HG03571 (cell line): Measurements from ENCODE around the gene SERINC1.

Experiments
- ATAC-seq: cut with Tn5 transposase; IDR thresholded peaks from one replicate; pipeline ENCODE4 v1.9.1; 2021; ENCODE audit not compliant: unreplicated experiment

Gene SERINC1

DNA sequence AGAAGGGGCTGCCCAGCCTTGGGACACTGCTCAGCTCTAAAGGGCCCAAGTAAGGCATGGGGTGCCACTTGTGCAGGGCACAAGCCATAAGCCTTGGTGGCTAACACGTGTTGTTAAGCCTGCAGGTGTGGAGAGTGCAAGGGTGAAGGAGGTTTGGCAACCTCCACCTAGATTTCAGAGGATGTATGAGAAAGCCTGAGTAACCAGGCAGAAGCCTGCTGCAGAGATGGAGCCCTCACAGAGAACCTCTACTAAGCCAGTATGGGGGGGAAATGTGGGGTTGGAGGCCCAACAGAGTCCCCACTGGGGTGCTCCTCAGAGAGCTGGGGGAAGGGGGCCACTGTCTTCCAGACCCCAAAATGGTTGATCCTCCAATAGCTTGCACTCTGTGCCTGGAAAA, 32.6 kb downstream of the SERINC1 start:
- no peak for ATAC-seq

GRCh38 chr6:122432816-122433215, 38.8 kb downstream of the SERINC1 start:
- no peak for ATAC-seq

GRCh38 chr6:122431780-122432179, 39.8 kb downstream of the SERINC1 start:
- ATAC-seq = no peak

- ATAC-seq = no peak
These were observed 42.3 kb downstream of the SERINC1 start for GRCh38 chr6:122429323-122429722.

DNA sequence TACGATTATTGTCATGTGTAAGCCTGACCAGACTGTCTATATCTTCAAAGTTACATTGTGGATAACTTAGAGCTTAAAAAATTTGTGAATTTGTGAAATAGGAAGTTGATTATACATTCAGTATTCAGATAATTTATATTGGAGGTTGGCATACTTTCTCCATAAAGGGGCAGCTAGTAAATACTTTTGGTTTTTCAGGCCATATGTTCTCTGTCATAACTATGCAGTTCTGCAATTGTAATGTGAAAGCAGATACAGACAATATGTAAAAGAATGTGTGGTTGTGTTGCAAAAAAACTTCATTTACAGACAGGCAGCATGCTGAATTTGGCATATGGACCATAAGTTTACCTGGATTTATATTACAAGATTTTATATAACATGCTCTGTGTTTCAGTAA, 42.8 kb downstream of the SERINC1 start:
- ATAC-seq = no peak

GRCh38 chr6:122426597-122426996, 45.0 kb downstream of the SERINC1 start:
- ATAC-seq = no peak

GRCh38 chr6:122423734-122424133, 47.9 kb downstream of the SERINC1 start:
- ATAC-seq = no peak

DNA sequence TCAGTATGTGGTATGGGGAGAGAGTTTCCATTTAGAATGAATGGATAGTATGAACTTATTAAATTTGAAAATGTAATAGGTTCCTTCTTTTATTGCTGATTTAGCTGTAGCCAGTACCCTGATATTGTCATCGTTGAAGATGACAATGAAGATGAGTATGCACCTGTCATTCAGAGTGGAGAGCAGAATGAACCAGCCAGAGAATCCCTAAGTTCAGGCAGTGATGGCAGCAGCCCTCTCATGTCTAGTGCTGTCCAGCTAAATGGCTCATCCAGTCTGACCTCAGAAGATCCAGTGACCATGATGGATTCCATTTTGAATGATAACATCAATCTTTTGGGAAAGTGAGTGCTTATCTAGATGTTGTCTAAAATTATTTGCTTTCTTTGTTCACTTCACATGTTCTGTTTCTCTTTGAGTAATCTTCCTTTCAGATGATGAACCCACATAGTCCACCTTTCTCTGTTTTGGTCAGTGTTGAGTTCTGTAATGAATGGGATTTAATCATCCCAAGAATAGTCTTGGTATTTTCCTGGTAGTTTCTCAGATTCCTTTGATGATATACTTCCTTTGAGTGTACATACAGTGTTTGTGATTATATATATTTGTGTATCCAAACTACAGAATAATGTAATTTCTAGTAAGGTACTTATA, 48.9 kb downstream of the SERINC1 start:
- ATAC-seq = peak; percentile 72

DNA sequence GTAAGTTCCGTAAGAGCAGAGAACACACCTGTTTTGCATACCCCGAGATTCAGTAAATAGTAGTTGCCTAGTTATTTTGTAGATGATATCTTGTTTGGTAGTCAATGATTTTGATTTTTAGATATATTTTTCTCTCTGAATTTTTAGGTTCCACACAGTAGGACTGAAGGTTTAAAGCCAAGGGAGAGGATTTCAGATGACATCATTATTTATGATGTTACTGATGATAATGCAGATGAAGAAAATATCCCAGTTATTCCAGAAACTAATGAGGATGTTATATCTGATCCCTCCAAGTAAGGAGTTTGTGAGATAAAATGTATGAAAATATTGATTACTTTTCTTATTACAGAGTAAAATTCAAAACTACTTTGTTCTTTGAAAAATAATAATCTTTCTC, 49.6 kb downstream of the SERINC1 start:
- ATAC-seq = no peak

DNA sequence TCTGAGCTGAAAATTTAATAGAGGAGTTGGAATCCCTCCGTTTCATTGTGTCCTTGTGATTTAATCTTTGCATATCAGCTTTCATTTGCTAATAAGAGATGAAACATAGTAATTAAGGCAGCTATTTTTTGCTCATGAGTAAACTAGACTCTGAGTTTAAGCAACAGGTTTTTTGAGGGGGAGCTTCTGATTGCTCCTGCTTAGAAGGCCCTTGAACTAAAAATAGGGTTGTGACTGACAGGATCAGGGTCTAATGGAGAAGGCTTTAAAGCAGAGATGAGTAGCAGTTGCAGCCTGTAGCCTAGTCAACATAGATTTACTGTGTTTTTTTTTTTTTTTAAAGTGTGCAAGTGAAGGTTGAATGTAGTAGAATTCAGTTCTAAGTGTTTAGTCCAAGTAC, 54.8 kb downstream of the SERINC1 start:
- ATAC-seq = no peak

DNA sequence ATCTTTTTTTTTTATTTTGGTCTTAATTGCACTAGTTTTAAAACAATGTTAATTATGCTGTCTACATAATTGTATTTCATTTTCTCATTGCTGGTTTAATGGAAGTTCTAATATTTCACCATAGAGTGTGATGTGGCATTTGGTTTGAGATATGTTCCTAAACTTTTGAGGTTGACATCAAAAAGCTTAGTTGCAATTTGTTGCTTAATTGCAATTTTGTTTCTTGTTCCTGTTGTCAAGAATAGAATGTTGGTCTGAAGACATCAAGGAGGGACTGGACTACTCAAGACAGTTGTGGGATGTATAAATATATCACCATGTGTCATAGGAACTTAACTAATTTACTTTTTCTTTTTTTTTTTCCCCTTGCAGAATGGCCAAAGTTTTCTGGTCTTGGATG, 59.6 kb downstream of the SERINC1 start:
- ATAC-seq = no peak

- ATAC-seq = no peak
These were observed 62.7 kb downstream of the SERINC1 start for GRCh38 chr6:122408702-122409458.

- ATAC-seq = no peak
These were observed 63.4 kb downstream of the SERINC1 start for GRCh38 chr6:122408240-122408639.

DNA sequence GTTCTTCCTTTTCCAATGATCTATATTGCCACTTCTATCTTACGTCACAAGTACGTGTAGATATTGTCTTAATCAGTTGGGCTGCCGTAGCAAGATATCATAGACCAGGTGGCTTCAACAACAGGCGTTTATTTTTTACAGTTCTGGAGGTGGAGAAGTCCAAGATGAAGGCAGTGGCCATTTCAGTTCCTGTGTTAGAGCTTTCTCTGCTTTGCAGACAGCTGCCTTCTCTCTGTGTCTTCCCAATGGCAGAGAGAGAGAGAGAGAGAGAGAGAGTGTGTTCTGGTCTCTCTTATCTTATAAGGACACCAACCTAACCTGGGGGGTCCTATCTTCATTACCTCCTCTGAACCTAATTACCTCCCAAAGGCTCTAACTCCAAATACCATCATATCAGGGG, 63.9 kb downstream of the SERINC1 start:
- no peak for ATAC-seq

GRCh38 chr6:122406187-122406586, 65.4 kb downstream of the SERINC1 start:
- no peak for ATAC-seq

DNA sequence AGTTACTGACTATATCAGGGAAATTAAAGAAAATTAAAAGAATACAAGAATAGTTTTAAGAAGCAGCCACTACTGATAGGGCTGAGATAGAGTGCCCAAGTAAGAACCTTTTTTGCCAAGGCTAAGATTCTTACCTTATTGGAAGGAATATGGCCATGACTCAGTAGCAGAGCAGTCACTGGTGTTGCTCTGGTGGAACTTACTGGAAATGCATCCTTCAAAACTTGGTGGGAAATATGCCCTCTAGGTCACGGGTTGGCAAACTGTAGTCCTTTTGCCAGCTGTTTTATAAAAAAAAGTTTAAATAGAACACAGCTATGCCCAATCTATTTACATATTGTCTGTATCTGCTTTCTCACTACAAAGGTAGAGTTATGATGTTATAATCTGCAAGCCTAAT, 66.2 kb downstream of the SERINC1 start:
- no peak for ATAC-seq

DNA sequence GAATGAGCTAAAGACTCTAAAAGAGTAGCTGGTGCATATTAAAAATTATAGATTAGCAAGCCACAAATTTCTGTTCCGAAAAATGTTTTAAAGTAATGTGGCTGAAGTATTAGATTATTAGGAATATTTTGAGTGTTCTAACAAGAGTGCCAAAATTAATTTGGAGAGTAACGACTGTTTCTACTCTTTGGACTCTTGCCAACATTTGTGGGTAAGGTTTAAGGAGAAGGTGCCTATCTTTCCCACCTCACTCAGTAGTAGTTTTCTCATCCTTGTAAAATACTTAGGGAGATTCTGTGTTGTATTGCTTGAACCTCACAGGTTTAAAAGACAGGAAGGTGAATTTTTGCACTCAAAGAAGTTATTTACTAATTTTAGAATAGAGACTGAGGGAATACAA, 67.2 kb downstream of the SERINC1 start:
- no peak for ATAC-seq

DNA sequence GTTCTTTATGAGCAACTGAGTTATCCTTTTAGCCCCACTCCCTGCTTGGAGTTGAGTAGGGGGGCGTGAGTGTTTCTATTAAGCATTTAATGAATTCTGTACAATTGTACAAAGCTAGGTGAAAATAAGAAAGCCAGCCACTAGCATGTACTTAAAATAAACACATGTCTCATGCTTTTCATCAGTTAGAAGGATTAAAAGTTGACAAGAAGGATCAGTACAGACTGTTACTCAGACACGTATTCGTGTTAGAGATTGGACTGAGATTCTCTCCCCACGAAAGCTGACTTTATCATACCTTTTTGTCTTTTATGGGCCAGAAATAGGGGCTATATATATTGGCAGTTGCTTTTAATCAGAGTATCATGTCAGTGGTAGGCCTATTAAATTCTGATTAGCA, 70.5 kb downstream of the SERINC1 start:
- ATAC-seq = no peak

DNA sequence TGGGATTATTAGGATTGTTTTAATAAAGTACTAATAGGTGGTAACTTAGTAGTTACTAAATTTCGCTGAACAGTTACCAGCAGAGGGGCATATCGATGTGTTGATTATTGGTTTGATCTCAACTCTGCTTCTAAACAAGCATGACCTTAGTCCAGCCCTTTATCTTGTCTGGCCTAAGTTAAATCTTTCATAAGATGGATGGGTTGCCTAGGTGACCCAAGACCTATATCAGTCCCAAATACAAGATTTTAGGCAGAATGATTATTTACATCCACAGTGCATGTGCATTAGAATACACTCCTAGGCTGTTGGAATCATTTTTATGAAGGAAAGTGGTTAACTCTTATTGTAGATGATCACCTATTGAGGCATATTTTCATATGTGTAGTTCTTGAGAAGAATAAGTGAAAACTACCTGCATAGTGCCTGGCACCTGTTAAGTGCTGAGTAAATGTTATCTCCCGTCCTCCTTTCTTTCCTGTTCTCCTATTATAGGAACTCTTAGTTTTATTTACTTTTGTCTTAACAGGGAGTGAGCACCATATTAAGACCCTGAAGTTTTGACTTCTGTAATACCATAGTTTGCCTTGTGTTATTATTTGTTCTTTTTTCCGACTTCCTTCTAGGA, 71.0 kb downstream of the SERINC1 start:
- no peak for ATAC-seq

DNA sequence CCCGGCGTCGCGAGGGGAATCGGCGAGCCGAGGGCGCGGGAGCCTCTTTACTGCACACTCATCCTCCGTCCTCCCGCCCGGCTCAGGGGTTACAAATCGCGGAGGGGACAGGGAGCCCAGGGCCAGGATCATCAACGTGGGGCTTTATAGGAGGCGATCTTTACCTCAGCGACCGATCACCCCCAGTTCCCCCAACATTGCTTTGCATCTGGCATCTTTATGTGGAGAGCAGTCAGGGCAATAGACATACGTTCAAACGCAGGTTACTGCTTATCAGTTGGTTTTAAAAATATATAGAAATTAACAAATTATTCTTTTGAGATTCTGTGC, 71.5 kb downstream of the SERINC1 start:
- ATAC-seq = peak; percentile 14

GRCh38 chr6:122399348-122400120, 72.1 kb downstream of the SERINC1 start, which contains the start of gene HSF2:
TSS of gene HSF2 (plus strand) at chr6:122399652. CDS start at chr6:122399738, 86 bp downstream.
- ATAC-seq = peak; percentile 99

DNA sequence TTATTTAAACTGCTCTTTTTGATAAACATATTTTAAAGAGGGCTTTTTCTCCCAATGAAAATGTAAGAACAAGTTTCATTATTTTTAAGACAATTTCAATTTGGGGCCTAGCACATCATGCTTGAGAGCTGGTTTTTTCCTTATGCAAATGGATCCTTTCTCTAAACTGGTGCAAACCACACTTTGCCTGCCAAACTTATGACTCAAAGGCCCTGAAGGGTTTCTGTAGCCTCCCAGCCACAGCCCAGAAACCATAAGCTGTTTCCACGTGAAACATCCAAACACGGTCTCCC, 72.6 kb downstream of the SERINC1 start:
- ATAC-seq = no peak
